Astrocyte of the cerebellum (primary cell): Measurements from ENCODE around the gene PSIP1.

Experiments used
- DNase-seq: peaks from one replicate; pipeline ENCODE4 v3.0.0-alpha.2; 2011; ENCODE audit warnings: low read depth
- H3K4me3 ChIP-seq: 2 replicates; pipeline ENCODE4 v1.5.1; 2011; ENCODE audit warnings: mild to moderate bottlenecking, low read depth, low read length, moderate library complexity
- CTCF ChIP-seq: IDR thresholded peaks from 2 replicates; pipeline ENCODE4 v1.5.1; 2012; ENCODE audit warnings: low read length, low read depth, moderate library complexity, mild to moderate bottlenecking; ENCODE audit errors: missing control alignments
- in situ Hi-C: cut with HindIII; loops from 2 replicates; pipeline ENCODE4 v1.10.0; 2017; ENCODE audit warnings: low sequenced_read_pairs

The PSIP1 gene

GRCh38 chr9:15491950-15492349, 18.8 kb downstream of the PSIP1 start:
- in situ Hi-C loops = no loop called here
- no peak for TF ChIP-seq CTCF
- no peak overlapping the region for H3K4me3 ChIP-seq
- no peak for DNase-seq

GRCh38 chr9:15485836-15486666, 24.7 kb downstream of the PSIP1 start:
- in situ Hi-C loops = no loop called here
- no peak overlapping the region for H3K4me3 ChIP-seq
- TF ChIP-seq CTCF = peak; percentile 52
- DNase-seq = no peak

GRCh38 chr9:15484802-15485201, 26.0 kb downstream of the PSIP1 start:
- in situ Hi-C loops = no loop called here
- no peak overlapping the region for H3K4me3 ChIP-seq
- no peak for DNase-seq
- no peak for TF ChIP-seq CTCF

- DNase-seq = no peak
- TF ChIP-seq CTCF = no peak
- in situ Hi-C loops = no loop called here
- H3K4me3 ChIP-seq = no peak overlapping the region
Measured at GRCh38 chr9:15482146-15482545, 28.6 kb downstream of the PSIP1 start.

GRCh38 chr9:15480028-15480427, 30.7 kb downstream of the PSIP1 start:
- no peak overlapping the region for H3K4me3 ChIP-seq
- in situ Hi-C loops = no loop called here
- DNase-seq = no peak
- TF ChIP-seq CTCF = no peak

- H3K4me3 ChIP-seq = no peak overlapping the region
- in situ Hi-C loops = no loop called here
- no peak for TF ChIP-seq CTCF
- DNase-seq = no peak
Measured at GRCh38 chr9:15475923-15476536, 34.7 kb downstream of the PSIP1 start.
